Ureter (tissue), 1 donor: ENCODE data around the gene ITGB7. TPM values are rescaled to one million over a fixed set of nuclear protein-coding genes. Genes with fewer than 3 reads are reported as not detected.

Experiments
- DNase-seq: peaks from one replicate; pipeline ENCODE4 v3.0.0-alpha.2; 2020; ENCODE audit warnings: low spot score
- total RNA-seq: library from RNA; stranded (reverse); gene quantifications from one replicate; pipeline ENCODE4 v1.2.4, GENCODE V29; 2023
- donor health status: DM: yes; HTN: yes; CAD: no.

ITGB7 gene, protein sequence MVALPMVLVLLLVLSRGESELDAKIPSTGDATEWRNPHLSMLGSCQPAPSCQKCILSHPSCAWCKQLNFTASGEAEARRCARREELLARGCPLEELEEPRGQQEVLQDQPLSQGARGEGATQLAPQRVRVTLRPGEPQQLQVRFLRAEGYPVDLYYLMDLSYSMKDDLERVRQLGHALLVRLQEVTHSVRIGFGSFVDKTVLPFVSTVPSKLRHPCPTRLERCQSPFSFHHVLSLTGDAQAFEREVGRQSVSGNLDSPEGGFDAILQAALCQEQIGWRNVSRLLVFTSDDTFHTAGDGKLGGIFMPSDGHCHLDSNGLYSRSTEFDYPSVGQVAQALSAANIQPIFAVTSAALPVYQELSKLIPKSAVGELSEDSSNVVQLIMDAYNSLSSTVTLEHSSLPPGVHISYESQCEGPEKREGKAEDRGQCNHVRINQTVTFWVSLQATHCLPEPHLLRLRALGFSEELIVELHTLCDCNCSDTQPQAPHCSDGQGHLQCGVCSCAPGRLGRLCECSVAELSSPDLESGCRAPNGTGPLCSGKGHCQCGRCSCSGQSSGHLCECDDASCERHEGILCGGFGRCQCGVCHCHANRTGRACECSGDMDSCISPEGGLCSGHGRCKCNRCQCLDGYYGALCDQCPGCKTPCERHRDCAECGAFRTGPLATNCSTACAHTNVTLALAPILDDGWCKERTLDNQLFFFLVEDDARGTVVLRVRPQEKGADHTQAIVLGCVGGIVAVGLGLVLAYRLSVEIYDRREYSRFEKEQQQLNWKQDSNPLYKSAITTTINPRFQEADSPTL
- 15.8 TPM for total RNA-seq

DNA sequence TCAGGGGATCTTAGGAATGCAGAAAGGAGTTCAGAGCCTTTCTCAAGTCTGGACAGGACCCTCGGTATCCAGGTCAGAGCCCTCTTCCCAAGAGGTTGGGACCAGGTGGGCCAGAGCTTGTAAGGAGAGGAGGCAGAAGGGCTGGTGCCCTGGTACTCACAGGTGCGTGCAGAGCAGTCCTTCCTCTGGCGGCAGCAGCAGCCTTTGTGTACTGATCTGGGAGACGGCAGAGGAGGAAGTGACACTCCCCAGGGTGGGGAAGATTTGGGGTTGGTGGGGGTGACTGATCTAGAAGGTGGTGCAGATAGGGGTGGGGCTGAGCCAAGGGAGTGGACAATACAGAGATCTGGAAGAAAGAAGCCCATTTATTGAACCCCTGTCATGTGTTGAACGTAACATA, at the start of gene ITGB7:
Gene ITGB7 (minus strand): TSS at position 210 of the 400 bp plus-strand sequence. CDS start 6,808 bp downstream, outside the sequence.
- DNase-seq = peak; percentile 76

DNA sequence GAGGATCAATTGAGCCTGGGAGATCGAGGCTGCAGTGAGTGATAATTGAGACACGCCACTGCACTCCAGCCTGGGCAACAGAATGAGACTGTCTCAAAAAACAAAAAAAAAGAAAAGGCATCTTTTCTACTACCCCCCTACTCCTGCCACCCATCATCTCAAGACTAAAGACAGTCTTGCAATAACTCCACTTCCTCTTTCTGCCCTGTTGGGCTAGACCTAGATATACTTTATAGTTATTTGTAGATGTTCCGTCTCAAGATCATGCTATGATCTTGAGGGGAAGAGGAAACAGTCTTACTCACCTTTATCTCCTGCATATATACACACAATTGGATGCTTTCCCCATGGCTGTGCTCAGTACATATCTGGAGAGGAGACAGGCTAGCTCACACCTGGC, 48.9 kb upstream of the ITGB7 start:
- no peak for DNase-seq

DNA sequence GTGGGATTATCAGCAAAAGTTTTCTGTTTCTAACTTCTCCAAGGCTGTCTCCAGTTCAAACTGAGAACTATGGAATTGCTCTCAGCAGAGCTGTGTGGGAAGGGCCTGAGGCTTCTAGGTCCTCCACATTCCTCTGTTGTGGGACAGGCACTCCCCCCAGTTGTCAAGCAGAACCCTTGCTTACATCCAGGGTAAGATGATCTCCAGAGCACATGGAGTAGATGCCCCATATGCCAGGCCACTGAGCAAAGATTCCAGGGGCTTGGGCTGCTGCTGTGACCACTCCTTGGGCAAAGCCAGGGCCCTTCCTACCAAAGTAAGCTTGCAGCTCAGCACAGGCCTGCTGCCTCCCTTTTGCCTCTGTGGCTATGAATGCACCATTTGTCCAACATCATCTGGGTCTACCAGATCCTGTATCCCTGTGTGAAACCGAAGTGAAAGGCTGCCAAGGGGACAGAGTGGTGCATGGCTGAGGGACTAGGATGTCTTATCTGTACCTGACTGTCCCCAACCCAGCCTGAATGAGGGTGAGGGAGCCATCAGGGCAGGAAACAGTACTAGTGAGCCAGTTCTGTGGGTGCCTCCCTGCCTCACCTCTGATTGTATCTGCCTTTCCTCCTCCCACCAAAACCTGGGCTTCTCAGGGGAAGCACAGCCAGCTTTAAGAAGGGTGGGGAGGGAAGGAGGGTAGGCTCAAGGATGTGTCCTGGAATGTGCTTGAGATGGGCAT, 47.9 kb upstream of the ITGB7 start:
- DNase-seq = no peak

DNA sequence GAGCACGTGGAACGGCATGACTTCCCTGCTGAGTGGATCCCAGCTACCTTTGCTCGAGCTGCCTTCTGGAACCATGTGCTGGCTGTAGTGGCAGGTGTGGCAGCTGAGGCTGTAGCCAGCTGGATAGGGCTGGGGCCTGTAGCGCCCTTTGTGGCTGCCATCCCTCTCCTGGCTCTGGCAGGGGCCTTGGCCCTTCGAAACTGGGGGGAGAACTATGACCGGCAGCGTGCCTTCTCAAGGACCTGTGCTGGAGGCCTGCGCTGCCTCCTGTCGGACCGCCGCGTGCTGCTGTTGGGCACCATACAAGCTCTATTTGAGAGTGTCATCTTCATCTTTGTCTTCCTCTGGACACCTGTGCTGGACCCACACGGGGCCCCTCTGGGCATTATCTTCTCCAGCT, 46.2 kb upstream of the ITGB7 start:
- no peak for DNase-seq

DNA sequence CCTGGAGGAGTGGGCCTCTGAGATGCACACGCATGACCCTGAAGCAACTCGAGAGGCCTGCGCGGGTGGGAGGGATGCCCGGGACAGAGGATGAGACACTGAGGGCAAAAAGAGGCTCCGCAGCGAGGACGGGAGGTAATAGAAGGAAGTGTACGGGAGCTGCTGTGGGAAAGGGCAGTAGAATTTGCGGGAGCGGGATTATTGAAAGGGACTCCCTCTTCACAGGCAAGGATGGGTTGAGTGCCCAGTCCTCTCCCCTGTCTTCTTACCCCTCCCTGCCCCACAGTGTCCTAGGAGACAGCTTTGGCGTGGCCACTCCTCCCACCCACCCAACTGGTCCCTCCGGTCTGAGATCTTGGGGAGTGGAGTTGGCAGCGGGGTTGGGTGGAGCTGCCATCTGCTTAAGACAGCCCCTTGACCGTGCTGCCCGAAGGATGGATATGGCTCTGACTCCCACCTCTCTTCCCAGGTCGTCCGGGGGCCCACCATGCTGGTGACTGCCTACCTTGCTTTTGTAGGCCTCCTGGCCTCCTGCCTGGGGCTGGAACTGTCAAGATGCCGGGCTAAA, 45.4 kb upstream of the ITGB7 start:
- peak; percentile 84 for DNase-seq

DNA sequence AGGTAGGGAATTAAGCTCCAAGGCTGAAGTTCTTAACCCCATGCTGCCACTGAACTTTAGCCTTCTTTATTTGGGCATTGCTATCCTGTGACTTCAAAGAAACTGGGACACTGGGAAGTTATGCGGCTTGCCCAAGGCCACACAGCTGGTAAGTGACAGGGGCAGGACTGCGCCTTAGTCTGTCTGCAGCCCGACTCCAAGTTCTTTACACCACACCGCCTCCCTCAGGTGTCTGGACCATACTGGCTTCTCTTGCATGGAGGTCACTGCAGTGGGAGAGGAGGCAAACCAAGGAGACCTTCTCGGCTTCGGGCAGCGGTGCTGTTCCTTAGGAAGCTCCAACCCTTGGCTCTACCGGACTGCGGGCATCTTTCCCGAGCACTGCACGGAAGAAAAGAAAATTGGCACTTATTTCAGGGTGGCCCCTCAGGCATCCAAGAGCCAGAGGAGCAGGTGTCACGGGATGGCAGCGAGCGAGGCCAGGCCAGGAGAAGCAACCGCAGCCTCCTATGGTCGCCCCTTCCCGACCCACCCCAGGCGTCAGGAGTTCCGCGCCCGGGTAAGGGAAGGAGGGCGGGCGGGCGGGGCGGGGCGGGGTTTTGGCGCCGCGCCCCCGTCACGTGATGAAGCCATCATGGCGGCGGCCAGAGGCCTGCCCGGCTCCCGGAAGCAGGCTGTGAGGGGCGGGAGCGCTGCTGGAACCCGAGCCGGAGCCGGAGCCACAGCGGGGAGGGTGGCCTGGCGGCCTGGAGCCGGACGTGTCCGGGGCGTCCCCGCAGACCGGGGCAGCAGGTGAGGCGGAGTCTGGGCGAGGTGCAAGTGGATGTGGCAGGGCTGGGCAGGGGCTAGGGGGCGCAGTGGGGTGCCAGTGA, 44.7 kb upstream of the ITGB7 start:
- peak; percentile 84 for DNase-seq

DNA sequence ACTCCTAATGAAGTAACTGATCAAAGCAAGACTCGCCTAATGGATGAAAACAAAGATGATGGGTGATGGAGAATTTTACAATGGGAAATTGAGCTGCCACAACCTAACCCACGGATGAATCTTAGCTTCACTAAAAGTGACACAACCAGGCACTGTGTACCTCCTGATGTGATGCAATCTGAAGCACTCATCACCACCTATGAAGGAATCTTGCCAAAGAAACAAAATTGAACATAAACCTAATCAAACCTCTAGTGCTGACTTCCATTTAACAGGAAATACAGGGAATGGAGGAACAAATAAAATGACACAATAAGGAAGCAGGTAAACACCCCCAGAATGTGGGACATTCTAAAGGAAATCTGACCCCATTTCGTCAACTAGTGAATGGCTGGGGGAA, 38.2 kb upstream of the ITGB7 start:
- DNase-seq = no peak

DNA sequence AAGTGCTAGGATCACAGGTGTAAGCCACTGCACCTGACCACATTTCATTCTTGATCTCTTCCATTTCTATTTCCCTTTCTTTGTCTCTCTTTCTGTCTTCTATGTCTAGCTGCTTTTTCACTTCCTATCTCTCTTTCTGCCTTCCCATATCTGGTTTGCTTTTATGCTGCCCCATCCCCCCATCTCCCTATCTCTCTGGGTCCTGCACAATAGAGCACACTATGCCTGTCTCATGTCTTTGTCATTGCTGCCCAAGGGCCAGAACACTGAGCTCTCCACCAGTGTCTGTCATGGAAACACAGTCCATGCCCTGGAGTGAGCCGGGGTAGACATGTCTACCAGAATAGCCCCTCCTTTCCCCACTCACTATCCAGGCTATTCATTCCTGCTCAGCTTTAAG, 37.3 kb upstream of the ITGB7 start:
- DNase-seq = no peak

DNA sequence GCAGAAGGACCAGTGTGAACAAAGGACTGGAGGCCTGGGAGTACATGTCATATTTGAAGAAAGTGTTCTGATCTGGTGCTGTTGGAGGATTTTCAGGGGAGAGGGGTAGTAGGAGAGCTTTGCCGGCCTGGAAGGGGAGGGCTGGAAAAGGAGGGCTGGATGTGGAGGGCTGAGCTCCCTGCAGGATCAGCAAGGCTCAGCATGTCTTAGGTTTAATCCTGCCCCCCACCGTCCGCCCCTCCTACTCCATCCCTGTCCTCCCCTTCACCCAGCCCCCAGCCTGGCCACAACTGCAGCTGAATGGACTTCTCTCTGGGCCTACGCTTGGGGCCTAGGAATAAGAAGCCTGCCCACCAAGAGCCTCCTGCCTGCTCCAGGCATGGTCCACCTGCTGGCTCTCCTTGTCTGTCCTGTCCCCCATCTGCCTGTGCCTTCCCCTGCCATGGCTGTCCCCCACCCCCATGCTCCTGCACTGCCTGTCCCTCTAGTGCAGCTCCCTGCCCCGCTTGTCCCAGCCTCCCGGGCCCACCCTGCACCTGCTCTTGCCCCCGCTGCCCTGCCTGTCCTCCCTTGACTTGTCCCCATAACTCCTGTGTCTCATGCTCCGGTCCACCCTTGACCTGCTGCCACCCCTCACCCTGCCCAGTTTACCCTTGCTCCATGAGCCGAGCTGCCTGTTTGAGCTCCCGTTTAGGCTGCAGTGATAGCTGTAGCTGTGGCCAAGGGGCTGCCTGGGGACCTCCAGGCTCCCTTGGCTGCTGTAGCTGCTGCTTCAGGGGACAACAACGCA, 34.8 kb upstream of the ITGB7 start:
- no peak for DNase-seq

DNA sequence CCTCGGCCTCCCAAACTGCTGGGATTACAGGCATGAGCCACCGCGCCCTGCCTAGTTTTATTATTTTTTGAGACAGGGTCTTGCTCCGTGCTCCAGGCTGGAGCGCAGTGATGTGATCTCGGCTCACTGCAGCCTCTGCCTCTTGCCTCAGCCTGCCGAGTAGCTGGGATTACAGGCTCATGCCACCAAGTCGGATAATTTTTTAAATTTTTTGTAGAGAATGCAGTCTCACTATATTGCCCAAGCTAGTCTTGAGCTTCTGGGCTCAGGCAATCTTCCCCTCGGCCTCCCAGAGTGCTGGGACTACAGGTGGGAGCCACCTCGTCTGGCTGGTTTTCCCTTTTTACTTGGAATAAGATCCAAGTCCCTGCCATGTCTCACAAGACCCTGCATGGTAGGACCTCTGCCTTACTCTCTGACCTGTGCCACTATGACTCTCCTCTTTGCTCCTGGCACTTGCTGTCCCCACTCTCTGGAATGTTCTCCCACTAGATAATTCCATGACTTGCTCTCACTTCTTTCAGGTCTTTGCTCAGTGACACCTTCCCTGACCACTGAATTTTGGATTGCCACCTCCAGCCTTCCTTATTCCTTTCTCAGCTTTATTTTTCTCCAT, 32.7 kb upstream of the ITGB7 start:
- DNase-seq = no peak

DNA sequence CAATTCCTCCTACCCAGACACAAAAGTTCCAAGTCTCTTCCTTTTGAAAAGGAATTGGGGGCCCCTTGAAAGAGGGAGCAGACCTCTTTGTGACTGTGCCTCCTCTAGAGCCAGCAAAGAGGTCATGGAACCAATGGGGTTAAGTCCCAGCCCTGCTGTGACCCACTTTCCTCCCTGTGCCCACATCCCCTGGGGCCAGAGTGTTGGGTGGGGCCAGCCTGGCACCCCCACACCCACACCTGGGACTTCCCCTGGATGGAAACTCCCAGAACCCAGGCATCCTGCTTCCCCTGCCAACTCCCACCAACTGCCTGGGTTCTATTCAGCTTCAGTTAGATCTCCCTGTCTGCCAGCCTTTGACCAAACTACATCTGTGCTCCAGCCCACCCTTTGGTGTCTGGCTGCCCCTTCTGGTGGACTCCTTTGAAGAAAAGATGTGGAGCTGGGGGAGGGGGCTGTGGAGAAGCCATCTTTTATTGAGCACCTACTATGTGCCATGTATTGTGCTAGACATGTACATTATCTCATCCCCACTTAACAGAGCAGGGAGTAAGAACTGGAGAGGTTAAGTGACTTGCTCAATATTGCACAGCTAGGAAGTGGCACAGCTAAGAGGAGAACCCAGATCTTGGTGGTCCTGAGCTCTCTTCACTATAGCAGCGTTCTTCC, 29.5 kb upstream of the ITGB7 start:
- no peak for DNase-seq

DNA sequence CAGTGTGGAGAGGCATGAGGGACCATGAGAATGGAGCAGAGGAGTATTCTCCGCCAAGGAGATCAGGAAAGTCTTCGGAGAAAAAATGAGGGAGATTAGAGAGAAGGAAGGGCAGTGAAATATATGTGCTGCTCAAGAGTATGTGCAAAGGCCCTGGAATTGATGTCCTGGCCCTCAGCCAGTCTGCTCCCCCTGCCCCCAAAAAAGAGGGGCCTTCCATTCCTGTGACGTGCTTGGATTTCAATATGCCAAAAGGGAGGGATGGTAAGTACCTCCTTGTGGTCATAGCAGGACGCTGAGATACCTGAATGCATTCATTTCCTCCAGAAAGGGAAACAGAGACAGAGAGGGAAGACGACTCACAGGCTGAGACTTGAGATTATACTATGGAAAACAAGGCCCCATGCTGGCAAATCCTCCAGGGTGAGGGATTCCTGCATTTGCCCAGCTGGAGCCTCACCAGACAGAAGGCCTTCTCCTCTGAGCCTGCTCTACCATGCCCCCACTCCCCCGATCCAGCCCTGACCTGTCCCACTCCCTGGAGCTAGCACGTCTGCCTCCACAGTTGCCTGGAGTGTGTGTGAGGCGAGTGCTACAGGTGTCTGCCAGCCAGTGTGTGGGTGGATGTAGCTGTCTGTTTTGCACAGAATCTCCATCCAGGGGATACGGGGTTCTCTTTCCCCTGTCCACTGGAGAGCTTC, 28.8 kb upstream of the ITGB7 start:
- no peak for DNase-seq

DNA sequence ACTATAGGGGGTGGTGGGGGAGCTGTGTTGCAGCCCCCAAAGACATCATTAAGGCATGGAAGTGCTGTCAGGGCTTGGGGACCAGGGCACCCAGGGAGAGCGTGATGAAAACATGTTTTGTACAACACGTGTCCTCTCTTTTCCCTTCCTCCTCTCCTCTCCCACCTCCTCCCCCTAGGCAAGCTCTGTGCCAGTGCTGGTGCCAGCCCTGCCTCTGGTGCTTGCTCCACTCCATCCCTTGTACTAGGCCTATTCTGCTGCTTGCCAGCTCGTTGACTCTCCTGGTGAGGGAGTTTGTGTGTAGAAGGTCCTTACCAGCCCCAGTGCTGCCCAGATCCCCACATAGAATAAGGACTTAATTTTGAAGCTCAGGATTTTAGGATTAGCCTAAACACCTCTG, 28.1 kb upstream of the ITGB7 start:
- no peak for DNase-seq

DNA sequence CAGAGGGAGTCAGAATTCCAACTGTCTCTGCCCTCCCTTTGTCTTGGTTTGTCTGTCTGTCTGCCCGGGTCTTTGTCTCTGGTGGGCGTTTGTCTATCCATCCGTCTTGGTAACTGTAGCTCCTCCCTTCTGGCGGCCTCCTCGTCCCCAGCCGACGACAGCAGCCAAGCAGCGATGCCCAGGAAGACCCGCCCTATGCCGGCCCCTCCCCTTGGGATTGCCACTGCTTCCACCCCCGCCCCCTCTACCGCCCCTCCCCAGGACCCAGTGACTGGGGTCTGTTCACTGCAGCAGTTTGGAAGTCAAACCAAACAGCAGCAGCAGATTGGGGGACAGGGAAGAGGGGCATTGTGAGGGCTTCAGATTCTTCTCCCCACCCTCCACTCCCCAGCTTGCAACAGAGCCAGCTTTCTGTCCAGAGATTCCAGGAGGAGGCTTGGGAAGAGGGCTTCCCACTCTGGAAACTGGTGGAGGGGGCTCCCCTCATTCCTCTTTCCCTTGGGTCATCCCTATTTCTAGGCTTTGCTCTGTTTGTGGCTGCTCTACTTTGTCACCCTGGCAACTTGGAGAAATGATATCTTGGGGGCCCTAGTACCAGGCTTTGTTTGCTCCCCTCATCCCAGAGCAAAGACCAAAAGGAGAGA, 27.3 kb upstream of the ITGB7 start:
- no peak for DNase-seq

DNA sequence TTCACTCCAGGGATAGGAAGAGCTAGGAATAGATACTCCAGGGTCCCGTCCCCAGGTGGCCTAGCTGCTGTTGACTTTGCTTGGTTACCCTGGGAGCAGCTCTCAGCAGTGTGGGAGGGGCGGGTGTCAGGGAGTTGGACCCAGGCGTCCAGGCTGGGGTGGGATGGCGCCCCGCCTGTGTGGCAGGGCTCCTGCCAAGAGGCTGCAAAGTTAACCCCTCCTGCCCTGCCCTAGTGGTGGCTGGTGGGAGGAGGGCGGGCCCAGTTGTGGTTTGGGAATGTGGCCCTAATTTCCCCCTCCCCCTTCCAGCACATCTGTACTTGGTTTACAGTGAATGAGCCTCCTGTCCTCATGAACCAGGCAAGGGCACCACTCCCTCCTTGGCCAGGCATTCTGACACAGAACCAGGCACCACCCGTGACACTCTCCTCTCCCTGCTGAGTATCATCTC, 26.6 kb upstream of the ITGB7 start:
- DNase-seq = no peak

DNA sequence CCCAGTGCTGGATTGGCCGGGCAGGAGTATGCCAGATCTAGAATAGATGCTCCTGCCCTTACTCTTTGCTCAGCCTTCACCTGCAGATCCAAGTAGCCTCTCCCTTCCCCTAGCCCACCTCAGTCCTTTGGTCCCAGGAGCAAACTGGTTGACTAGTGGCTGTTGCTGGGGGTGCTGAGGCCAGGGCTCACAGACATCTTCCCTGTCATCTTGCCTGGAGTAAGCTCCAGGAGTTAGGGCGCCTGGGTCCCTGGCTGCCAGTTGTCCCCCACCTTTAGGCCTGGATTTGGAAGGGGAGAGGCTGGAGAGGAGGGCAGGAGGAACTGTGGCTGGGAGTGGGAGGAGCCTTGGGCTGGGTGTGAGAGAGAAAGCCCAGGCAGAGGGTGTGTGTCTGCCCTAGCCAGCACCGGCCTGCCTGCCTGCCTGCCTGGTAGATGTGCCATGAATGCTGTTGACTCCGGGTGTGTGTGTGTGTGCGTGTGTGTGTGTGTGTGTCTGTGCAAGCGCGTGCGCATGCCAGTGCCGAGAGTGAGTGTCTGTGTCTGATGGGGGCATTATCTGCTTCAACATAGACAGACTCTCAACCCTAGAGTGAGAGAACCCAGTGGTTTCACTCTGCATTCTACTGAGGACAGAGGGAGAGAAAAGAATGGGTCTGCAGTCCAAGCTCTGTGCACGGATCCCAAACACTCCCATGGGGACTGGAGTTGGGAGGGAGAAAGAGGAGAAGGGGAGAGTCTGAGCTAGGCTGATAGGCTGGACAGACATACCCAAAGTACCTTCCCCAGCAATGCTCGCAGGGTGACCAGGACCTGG, 25.8 kb upstream of the ITGB7 start:
- peak; percentile 89 for DNase-seq
